Activated B cell treated with CpG ODN at 0.5 μM for 24 hours (primary cell): Measurements from ENCODE around the gene KCNK2. TPM values are rescaled to one million over a fixed set of nuclear protein-coding genes. Genes with fewer than 3 reads are reported as not detected.

Experiments used
- ATAC-seq: fragments of 200-7000 bp; cut with Tn5 transposase; one replicate; pipeline ENCODE4 v1.10.0; 2021; ENCODE audit warnings: low read depth, mild to moderate bottlenecking, moderate library complexity
- CTCF ChIA-PET: fragments of 350-600 bp; sonication (Branson Sonifier 250); formaldehyde crosslinking; loops from one replicate; lab custom pipeline; 2021; ENCODE audit warnings: antibody characterized with exemption; lab: Charles Lee
- POLR2A ChIA-PET: fragments of 350-600 bp; sonication (Branson Sonifier 250); formaldehyde crosslinking; loops from one replicate; lab custom pipeline; 2021; ENCODE audit warnings: antibody characterized with exemption; lab: Charles Lee
- DNase-seq: peaks from one replicate; pipeline ENCODE4 v3.0.0; 2022
- H3K27ac Mint-ChIP-seq: one replicate; pipeline ENCODE4 v1.8.0; 2020; ENCODE audit warnings: mixed read lengths
- H3K27me3 Mint-ChIP-seq: one replicate; pipeline ENCODE4 v1.8.0; 2021; ENCODE audit warnings: mixed read lengths
- H3K36me3 Mint-ChIP-seq: one replicate; pipeline ENCODE4 v1.8.0; 2021; ENCODE audit warnings: low read depth, mixed read lengths
- H3K4me1 Mint-ChIP-seq: one replicate; pipeline ENCODE4 v1.8.0; 2021; ENCODE audit warnings: mixed read lengths
- H3K4me3 Mint-ChIP-seq: one replicate; pipeline ENCODE4 v1.8.0; 2020; ENCODE audit warnings: mild to moderate bottlenecking, mixed read lengths
- H3K9me3 Mint-ChIP-seq: one replicate; pipeline ENCODE4 v1.8.0; 2020; ENCODE audit warnings: mixed read lengths
- intact Hi-C: fragments of 100-400 bp; cut with micrococcal nuclease; formaldehyde crosslinking; loops from one replicate; pipeline ENCODE4 v1.15.1; 2024
- total RNA-seq: library from RNA; stranded (reverse); gene quantifications from 2 replicates; pipeline ENCODE4 v1.2.3, GENCODE V29; 2022
- TF ChIP-seq, protein P1 (sequence below): fragments of 200-600 bp; IDR thresholded peaks from one replicate; pipeline ENCODE4 v1.8.0; 2022; ENCODE audit warnings: antibody characterized with exemption, mild to moderate bottlenecking

The KCNK2 gene
- total RNA-seq, 1 donor from 2014 or later, result not detected

DNA sequence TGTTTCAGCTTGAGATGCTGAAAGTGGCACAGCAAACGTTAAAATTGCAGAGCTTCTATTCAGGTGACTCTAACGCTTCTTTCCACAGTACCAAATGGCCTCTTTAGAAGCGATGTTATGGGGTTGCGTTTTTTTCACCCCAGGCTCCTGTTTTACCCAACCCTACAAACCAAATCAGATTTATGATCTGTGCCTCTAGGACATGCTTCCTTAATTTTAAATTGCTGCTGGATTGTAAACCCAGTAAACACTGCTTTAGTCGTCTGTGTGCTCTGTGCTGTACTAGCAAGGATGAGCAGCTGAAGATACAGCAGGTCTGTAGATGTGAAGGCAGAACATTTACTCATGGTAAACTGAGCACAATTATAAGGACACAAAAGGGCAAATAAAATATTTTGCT, 13.0 kb downstream of the KCNK2 start:
- Mint-ChIP-seq H3K4me3 (no peak overlapping the region), H3K36me3 (no peaks in the 10 kb centered on the region), H3K27ac (no peak overlapping the region), H3K4me1 (no peaks in the 10 kb centered on the region), H3K9me3 (no peaks in the 10 kb centered on the region), H3K27me3 (no peaks in the 10 kb centered on the region)
- CTCF ChIA-PET, result no interaction called here
- no peak for ATAC-seq
- intact Hi-C loops, result no loop called here
- POLR2A ChIA-PET, result no interaction called here
- TF ChIP-seq, protein P1, sequence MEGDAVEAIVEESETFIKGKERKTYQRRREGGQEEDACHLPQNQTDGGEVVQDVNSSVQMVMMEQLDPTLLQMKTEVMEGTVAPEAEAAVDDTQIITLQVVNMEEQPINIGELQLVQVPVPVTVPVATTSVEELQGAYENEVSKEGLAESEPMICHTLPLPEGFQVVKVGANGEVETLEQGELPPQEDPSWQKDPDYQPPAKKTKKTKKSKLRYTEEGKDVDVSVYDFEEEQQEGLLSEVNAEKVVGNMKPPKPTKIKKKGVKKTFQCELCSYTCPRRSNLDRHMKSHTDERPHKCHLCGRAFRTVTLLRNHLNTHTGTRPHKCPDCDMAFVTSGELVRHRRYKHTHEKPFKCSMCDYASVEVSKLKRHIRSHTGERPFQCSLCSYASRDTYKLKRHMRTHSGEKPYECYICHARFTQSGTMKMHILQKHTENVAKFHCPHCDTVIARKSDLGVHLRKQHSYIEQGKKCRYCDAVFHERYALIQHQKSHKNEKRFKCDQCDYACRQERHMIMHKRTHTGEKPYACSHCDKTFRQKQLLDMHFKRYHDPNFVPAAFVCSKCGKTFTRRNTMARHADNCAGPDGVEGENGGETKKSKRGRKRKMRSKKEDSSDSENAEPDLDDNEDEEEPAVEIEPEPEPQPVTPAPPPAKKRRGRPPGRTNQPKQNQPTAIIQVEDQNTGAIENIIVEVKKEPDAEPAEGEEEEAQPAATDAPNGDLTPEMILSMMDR, result no peak
- DNase-seq, result no peak

DNA sequence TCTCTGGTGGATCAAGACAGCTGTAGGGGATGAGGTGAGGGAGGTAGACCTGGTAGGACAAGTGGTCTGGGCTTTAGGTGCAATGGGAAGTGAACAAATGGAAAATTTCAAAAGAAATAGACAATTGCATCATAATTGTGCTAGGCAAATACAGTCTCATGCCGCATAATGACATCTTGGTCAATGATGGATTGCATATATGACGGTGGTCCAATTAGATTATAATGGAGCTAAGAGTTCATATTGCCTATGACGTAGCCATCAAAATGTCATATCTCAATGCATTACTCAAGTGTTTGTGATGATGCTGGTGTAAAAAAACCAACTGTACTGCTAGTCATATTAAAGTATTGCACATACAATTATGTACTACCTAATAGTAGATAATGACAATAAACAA, 19.0 kb downstream of the KCNK2 start:
- Mint-ChIP-seq H3K4me3 (no peak overlapping the region), H3K36me3 (no peaks in the 10 kb centered on the region), H3K4me1 (no peaks in the 10 kb centered on the region), H3K27me3 (no peaks in the 10 kb centered on the region), H3K27ac (no peak overlapping the region), H3K9me3 (peaks cover 4% of the 10 kb centered on the region)
- CTCF ChIA-PET, result no interaction called here
- DNase-seq (no peak), ATAC-seq (no peak)
- POLR2A ChIA-PET, result no interaction called here
- TF ChIP-seq, protein P1, result no peak
- intact Hi-C loops, result no loop called here

DNA sequence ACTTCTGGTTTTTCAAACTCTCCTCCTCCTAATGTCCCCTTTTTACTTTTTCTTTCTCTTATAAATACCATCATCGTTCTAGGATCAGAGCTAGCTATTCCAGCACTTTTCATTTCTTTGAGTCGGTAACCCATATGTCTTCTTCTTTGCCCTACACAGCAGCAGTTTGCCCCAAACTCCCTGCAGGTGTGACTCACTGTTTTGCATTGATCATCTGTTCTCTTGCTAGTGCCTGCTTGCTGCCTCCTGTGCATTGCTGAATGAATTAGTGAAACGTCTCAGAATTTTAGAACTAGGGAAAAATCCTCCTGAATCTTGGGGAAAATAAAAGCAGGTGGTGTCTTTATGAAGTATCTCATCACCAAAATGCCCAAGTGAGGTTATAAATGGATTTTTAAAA, 21.7 kb downstream of the KCNK2 start:
- H3K27ac Mint-ChIP-seq, result no peak overlapping the region
- H3K9me3 Mint-ChIP-seq, result peaks cover 7% of the 10 kb centered on the region
- no peaks in the 10 kb centered on the region for H3K27me3 Mint-ChIP-seq
- intact Hi-C loops, result no loop called here
- TF ChIP-seq, protein P1, result no peak
- ChIA-PET CTCF (no interaction called here), POLR2A (no interaction called here)
- ATAC-seq, result no peak
- H3K4me3 Mint-ChIP-seq, result no peak overlapping the region
- H3K36me3 Mint-ChIP-seq, result no peaks in the 10 kb centered on the region
- no peak for DNase-seq
- H3K4me1 Mint-ChIP-seq, result no peaks in the 10 kb centered on the region

DNA sequence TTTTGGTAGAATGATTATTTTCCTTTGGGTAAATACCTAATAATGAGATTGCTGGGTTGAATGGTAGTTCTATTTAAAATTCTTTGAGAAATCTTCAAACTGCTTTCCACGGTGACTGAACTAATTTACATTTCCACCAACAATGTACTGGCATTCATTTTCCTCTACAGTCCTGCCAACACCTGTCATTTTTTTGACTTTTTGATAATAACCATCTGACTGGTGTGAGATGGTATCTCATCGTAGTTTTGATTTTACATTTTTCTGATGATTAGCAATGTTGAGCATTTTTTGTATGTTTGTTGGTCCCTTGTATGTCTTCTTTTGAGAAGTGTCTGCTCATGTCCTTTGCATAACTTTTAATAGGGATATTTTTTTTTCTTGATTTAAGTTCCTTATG, 23.5 kb downstream of the KCNK2 start:
- no peak overlapping the region for H3K27ac Mint-ChIP-seq
- ATAC-seq (no peak), DNase-seq (no peak)
- no peaks in the 10 kb centered on the region for H3K36me3 Mint-ChIP-seq
- CTCF ChIA-PET, result no interaction called here
- TF ChIP-seq, protein P1, result no peak
- H3K27me3 Mint-ChIP-seq, result no peaks in the 10 kb centered on the region
- intact Hi-C loops, result no loop called here
- no peak overlapping the region for H3K4me3 Mint-ChIP-seq
- POLR2A ChIA-PET, result no interaction called here
- no peaks in the 10 kb centered on the region for H3K4me1 Mint-ChIP-seq
- peaks cover 7% of the 10 kb centered on the region for H3K9me3 Mint-ChIP-seq

DNA sequence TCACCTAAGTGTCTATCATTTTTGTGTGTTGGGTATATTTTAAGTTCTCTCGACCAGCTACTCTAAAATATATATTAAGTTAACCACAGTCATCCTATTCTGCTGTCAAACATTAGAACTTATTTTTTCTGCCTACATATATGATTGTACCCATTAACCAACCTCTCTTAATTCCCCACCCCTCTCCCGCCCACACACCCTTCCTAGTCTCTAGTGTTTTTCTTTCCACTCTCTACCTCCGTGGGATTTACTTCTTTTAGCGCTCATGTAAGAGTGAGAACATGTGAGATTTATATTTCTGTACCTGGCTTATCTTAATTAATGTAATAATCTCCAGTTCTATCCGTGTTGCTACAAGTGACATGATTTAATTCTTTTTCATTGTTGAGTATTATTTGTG, 26.6 kb downstream of the KCNK2 start:
- no peak overlapping the region for H3K4me3 Mint-ChIP-seq
- no peak overlapping the region for H3K27ac Mint-ChIP-seq
- H3K27me3 Mint-ChIP-seq, result no peaks in the 10 kb centered on the region
- H3K4me1 Mint-ChIP-seq, result no peaks in the 10 kb centered on the region
- peaks cover 7% of the 10 kb centered on the region for H3K9me3 Mint-ChIP-seq
- H3K36me3 Mint-ChIP-seq, result no peaks in the 10 kb centered on the region
- ATAC-seq, result no peak
- ChIA-PET CTCF (no interaction called here), POLR2A (no interaction called here)
- intact Hi-C loops, result no loop called here
- no peak for DNase-seq
- TF ChIP-seq, protein P1, result no peak
